IMR-90 (cell line): ENCODE measurements around the gene TLL1. TPM values are rescaled to one million over a fixed set of nuclear protein-coding genes. Genes with fewer than 3 reads are reported as not detected.

Source experiments
- ATAC-seq: fragments of 200-7000 bp; cut with Tn5 transposase; 2 replicates; pipeline ENCODE4 v1.9.1; 2020; ENCODE audit warnings: low read depth, mild to moderate bottlenecking, moderate library complexity
- BruUV-seq: library from RNA; stranded (reverse); fragments of 400-500 nt; replicated peaks from 2 replicates; lab custom pipeline; 2021; lab: Mats Ljungman, UMichigan
- CTCF ChIA-PET: fragments of 300-600 bp; formaldehyde crosslinking; extraction: SDS; loops from one replicate; lab custom pipeline; 2021; ENCODE audit warnings: antibody characterized with exemption; lab: Yijun Ruan, JAX
- POLR2A ChIA-PET: fragments of 300-600 bp; sonication (Branson Sonifier 250); formaldehyde crosslinking; loops from one replicate; lab custom pipeline; 2022; ENCODE audit warnings: antibody characterized with exemption; ENCODE audit not compliant: unreplicated experiment; lab: Charles Lee
- DNase-seq: peaks from one replicate; pipeline ENCODE4 v3.0.0; 2013
- H2AFZ ChIP-seq: replicated peaks from 2 replicates; pipeline ENCODE3; 2013; ENCODE audit warnings: low read length, mild to moderate bottlenecking; ENCODE audit not compliant: poor library complexity
- H2AK5ac ChIP-seq: 2 replicates; pipeline ENCODE4 v1.6.1; 2013; ENCODE audit warnings: low read depth, low read length, inconsistent platforms
- H2AK9ac ChIP-seq: replicated peaks from 2 replicates; pipeline ENCODE3; 2013; ENCODE audit warnings: mild to moderate bottlenecking, low read depth, low read length, moderate library complexity; ENCODE audit not compliant: poor library complexity
- H2BK120ac ChIP-seq: 2 replicates; pipeline ENCODE4 v1.6.1; 2013; ENCODE audit warnings: low read depth, low read length, inconsistent platforms
- H2BK15ac ChIP-seq: 3 replicates; pipeline ENCODE4 v1.6.1; 2013; ENCODE audit warnings: low read depth, low read length, inconsistent platforms
- H2BK20ac ChIP-seq: 2 replicates; pipeline ENCODE4 v1.6.1; 2013; ENCODE audit warnings: low read depth, mild to moderate bottlenecking, inconsistent platforms, low read length, moderate library complexity
- H2BK5ac ChIP-seq: 2 replicates; pipeline ENCODE4 v1.6.1; 2013; ENCODE audit warnings: mild to moderate bottlenecking, low read depth, low read length, inconsistent platforms; ENCODE audit not compliant: poor library complexity, severe bottlenecking
- H3K14ac ChIP-seq: replicated peaks from 2 replicates; pipeline ENCODE4 v1.6.1; 2013; ENCODE audit warnings: low read depth, low read length, inconsistent platforms
- H3K18ac ChIP-seq: 2 replicates; pipeline ENCODE4 v1.6.1; 2013; ENCODE audit warnings: low read depth, low read length, control low read depth
- H3K23ac ChIP-seq: 2 replicates; pipeline ENCODE4 v1.6.1; 2013; ENCODE audit warnings: low read depth, low read length, inconsistent platforms
- H3K27ac ChIP-seq: 2 replicates; pipeline ENCODE4 v1.5.1; 2013; ENCODE audit warnings: mild to moderate bottlenecking, control low read depth, low read length; ENCODE audit not compliant: insufficient read depth
- H3K27me3 ChIP-seq: 2 replicates; pipeline ENCODE4 v1.6.1; 2013; ENCODE audit warnings: low read length; ENCODE audit not compliant: control insufficient read depth, insufficient read depth
- H3K36me3 ChIP-seq: 2 replicates; pipeline ENCODE4 v1.6.1; 2013; ENCODE audit warnings: low read length, mixed read lengths; ENCODE audit not compliant: control insufficient read depth, insufficient read depth
- H3K4ac ChIP-seq: 2 replicates; pipeline ENCODE4 v1.6.1; 2013; ENCODE audit warnings: low read depth, low read length, inconsistent platforms
- H3K4me1 ChIP-seq: 2 replicates; pipeline ENCODE4 v1.6.1; 2013; ENCODE audit warnings: low read length, mixed read lengths; ENCODE audit not compliant: control insufficient read depth, insufficient read depth
- H3K4me2 ChIP-seq: 2 replicates; pipeline ENCODE4 v1.6.1; 2013; ENCODE audit warnings: low read depth, mild to moderate bottlenecking, control low read depth, low read length, moderate library complexity
- H3K4me3 ChIP-seq: 2 replicates; pipeline ENCODE4 v1.5.1; 2013; ENCODE audit warnings: low read depth, mild to moderate bottlenecking, control low read depth, low read length, moderate library complexity; ENCODE audit not compliant: insufficient read depth
- H3K56ac ChIP-seq: 2 replicates; pipeline ENCODE4 v1.6.1; 2013; ENCODE audit warnings: low read length, inconsistent platforms; ENCODE audit not compliant: insufficient read depth; ENCODE audit errors: extremely low read depth
- H3K79me1 ChIP-seq, 2 experiments: 2 replicates each; pipeline ENCODE4 v1.6.1; 2013; ENCODE audit warnings: low read length in 2 of 2, inconsistent platforms in 1 of 2, low read depth in 1 of 2
- H3K9ac ChIP-seq: 2 replicates; pipeline ENCODE4 v1.6.1; 2013; ENCODE audit warnings: low read depth, low read length, control low read depth
- H3K9me1 ChIP-seq: 2 replicates; pipeline ENCODE4 v1.6.1; 2013; ENCODE audit warnings: low read length, inconsistent platforms; ENCODE audit not compliant: insufficient read depth
- H3K9me3 ChIP-seq: 2 replicates; pipeline ENCODE4 v1.6.1; 2013; ENCODE audit warnings: low read length; ENCODE audit not compliant: control insufficient read depth, insufficient read depth
- H4K20me1 ChIP-seq: 2 replicates; pipeline ENCODE4 v1.6.1; 2013; ENCODE audit warnings: low read length, inconsistent platforms; ENCODE audit not compliant: insufficient read depth
- H4K5ac ChIP-seq: 2 replicates; pipeline ENCODE4 v1.6.1; 2013; ENCODE audit warnings: mild to moderate bottlenecking, low read depth, low read length, control low read depth
- H4K8ac ChIP-seq, 2 experiments: 2 replicates each; pipeline ENCODE4 v1.6.1; 2013; ENCODE audit warnings: low read depth in 2 of 2, low read length in 2 of 2, control low read depth in 1 of 2, inconsistent platforms in 1 of 2
- H4K91ac ChIP-seq: 2 replicates; pipeline ENCODE4 v1.6.1; 2013; ENCODE audit warnings: low read depth, low read length, inconsistent platforms; ENCODE audit not compliant: insufficient read depth
- BHLHE40 ChIP-seq: fragments of 150-350 bp; IDR thresholded peaks from 2 replicates; pipeline ENCODE4 v1.6.1; 2016; ENCODE audit warnings: mild to moderate bottlenecking, low read depth, low read length
- CEBPB ChIP-seq: IDR thresholded peaks from 2 replicates; pipeline ENCODE4 v1.6.1; 2012; ENCODE audit warnings: low read depth, low read length, improper control_type of control experiment
- CHD1 ChIP-seq: IDR thresholded peaks from 2 replicates; pipeline ENCODE4 v1.6.1; 2012; ENCODE audit warnings: low read depth, low read length, improper control_type of control experiment
- FOS ChIP-seq: fragments of 150-350 bp; IDR thresholded peaks from 2 replicates; pipeline ENCODE4 v1.6.1; 2016; ENCODE audit warnings: low read depth, low read length
- MAFK ChIP-seq: IDR thresholded peaks from 2 replicates; pipeline ENCODE4 v1.6.1; 2012; ENCODE audit warnings: low read depth, low read length, improper control_type of control experiment
- MAZ ChIP-seq: IDR thresholded peaks from 2 replicates; pipeline ENCODE4 v1.6.1; 2012; ENCODE audit warnings: low read depth, mild to moderate bottlenecking, low read length, improper control_type of control experiment, moderate library complexity, borderline replicate concordance
- MXI1 ChIP-seq: IDR thresholded peaks from 2 replicates; pipeline ENCODE4 v1.6.1; 2012; ENCODE audit warnings: low read depth, mild to moderate bottlenecking, low read length, moderate library complexity, borderline replicate concordance
- NFE2L2 ChIP-seq: fragments of 150-350 bp; IDR thresholded peaks from 2 replicates; pipeline ENCODE4 v1.6.1; 2016; ENCODE audit warnings: low read depth, mild to moderate bottlenecking, low read length
- POLR2A ChIP-seq: IDR thresholded peaks from 2 replicates; pipeline ENCODE4 v1.6.1; 2012; ENCODE audit warnings: mild to moderate bottlenecking, low read depth, low read length
- RAD21 ChIP-seq: IDR thresholded peaks from 2 replicates; pipeline ENCODE4 v1.6.1; 2012; ENCODE audit warnings: low read length, improper control_type of control experiment
- RCOR1 ChIP-seq: IDR thresholded peaks from 2 replicates; pipeline ENCODE4 v1.6.1; 2012; ENCODE audit warnings: mild to moderate bottlenecking, low read length, improper control_type of control experiment; ENCODE audit not compliant: insufficient replicate concordance
- RFX5 ChIP-seq: IDR thresholded peaks from 2 replicates; pipeline ENCODE4 v1.8.0; 2012; ENCODE audit warnings: low read depth, mild to moderate bottlenecking, low read length, moderate library complexity
- SMC3 ChIP-seq: fragments of 150-350 bp; IDR thresholded peaks from 2 replicates; pipeline ENCODE4 v1.6.1; 2016; ENCODE audit warnings: low read depth, mild to moderate bottlenecking, antibody characterized with exemption, low read length, moderate library complexity
- WGBS, 2 experiments: methylation state at CpG; one replicate each; pipeline versions ENCODE4 v1.1.5 to v1.1.7; 2013; ENCODE audit warnings: missing lambda C conversion rate in 2 of 2; ENCODE audit not compliant: insufficient read length in 1 of 2; ENCODE audit errors: extremely low coverage in 2 of 2; 5-methylcytosine and 5-hydroxymethylcytosine counted together
- dilution Hi-C: fragments of 300-500 bp; cut with HindIII; formaldehyde crosslinking; loops from one replicate; pipeline ENCODE4 v1.14.3; 2018; ENCODE audit warnings: low sequenced_read_pairs; ENCODE audit not compliant: unreplicated experiment
- in situ Hi-C: fragments of 300-500 bp; cut with MboI; formaldehyde crosslinking; loops from 3 replicates; pipeline ENCODE4 v1.14.3; 2019; ENCODE audit warnings: low sequenced_read_pairs, inconsistent platforms, mixed read lengths
- intact Hi-C: fragments of 100-400 bp; cut with micrococcal nuclease; formaldehyde crosslinking; loops from 2 replicates; pipeline ENCODE4 v1.10.0; 2022
- polyA plus RNA-seq, 3 experiments: library from polyadenylated mRNA; depleted of rRNA; stranded (reverse); fragments of >200 nt; gene quantifications; 2 replicates each; pipeline ENCODE4 v1.2.3, GENCODE V29; 2012; ENCODE audit warnings: low replicate concordance in 1 of 3
- total RNA-seq: library from RNA; depleted of rRNA; stranded (reverse); fragments of >200 nt; gene quantifications from 2 replicates; pipeline ENCODE4 v1.2.3, GENCODE V29; 2012
- TF ChIP-seq, protein P1 (sequence below): conservative IDR thresholded peaks from 2 replicates; pipeline ENCODE4 v1.5.1; 2012; ENCODE audit warnings: mild to moderate bottlenecking, low read depth, low read length, improper control_type of control experiment
- TF ChIP-seq, protein P2 (sequence below): fragments of 150-350 bp; IDR thresholded peaks from 2 replicates; pipeline ENCODE4 v1.6.1; 2016; ENCODE audit warnings: low read depth, mild to moderate bottlenecking, low read length, moderate library complexity, borderline replicate concordance
- TF ChIP-seq, protein P3 (sequence below): fragments of 150-350 bp; IDR thresholded peaks from 2 replicates; pipeline ENCODE4 v1.6.1; 2017; ENCODE audit warnings: mild to moderate bottlenecking, antibody characterized with exemption, low read length, low read depth

The TLL1 gene
- total and polyA plus RNA-seq, 2 of the 4 experiments (the other 2 are of a cell fraction), result not detected

DNA sequence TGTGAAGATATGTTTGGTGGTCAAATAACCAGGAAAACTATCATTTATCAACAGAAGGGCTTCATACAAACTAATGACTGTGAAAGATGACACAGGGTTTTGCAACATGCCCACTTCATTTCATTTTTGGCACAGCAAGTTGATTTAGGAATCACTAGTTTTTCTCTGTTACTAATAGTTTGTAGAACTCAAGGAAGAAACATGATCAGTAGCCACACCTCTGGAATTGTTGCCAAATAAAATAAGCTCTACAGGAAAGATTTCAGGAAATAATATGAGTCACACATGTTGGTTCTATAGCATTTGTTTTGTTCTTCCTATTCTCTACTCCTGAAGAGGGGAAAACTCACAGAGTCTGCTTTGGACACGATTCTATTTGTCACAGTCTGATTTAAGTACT is 255.4 kb downstream of the TLL1 start:
- Histone ChIP-seq H2BK20ac (no peak overlapping the region), H4K91ac (no peak overlapping the region), H2AK5ac (no peak overlapping the region), H3K79me1 (no peaks in the 10 kb centered on the region), H2BK15ac (no peak overlapping the region), H3K4me3 (no peak overlapping the region), H3K4me1 (no peaks in the 10 kb centered on the region), H3K9ac (no peak overlapping the region), H2AFZ (no peak overlapping the region), H3K18ac (no peak overlapping the region), H2BK120ac (no peak overlapping the region), H3K9me1 (no peaks in the 10 kb centered on the region), H3K4me2 (no peak overlapping the region), H2AK9ac (no peak overlapping the region), H3K23ac (no peak overlapping the region), H3K36me3 (no peaks in the 10 kb centered on the region), H3K9me3 (no peaks in the 10 kb centered on the region; the same call in 1 of the 2 replicates), H3K4ac (no peak overlapping the region), H4K5ac (no peak overlapping the region), H3K27ac (no peak overlapping the region), H4K20me1 (no peaks in the 10 kb centered on the region), H2BK5ac (no peak overlapping the region), H4K8ac (no peak overlapping the region), H3K14ac (no peak overlapping the region), H3K56ac (no peak overlapping the region), H3K27me3 (no peaks in the 10 kb centered on the region)
- no CpG with 5 or more reads among the region's 1 CpG for WGBS, 2 experiments
- no peak for TF ChIP-seq FOS
- no peak for TF ChIP-seq MAFK
- no peak for TF ChIP-seq MAZ
- TF ChIP-seq POLR2A, result no peak
- TF ChIP-seq CEBPB, result no peak
- no peak for TF ChIP-seq BHLHE40
- no peak for TF ChIP-seq RAD21
- no peak for TF ChIP-seq NFE2L2
- TF ChIP-seq RFX5, result no peak
- no peak for TF ChIP-seq MXI1
- no peak for TF ChIP-seq RCOR1
- TF ChIP-seq, protein P1, sequence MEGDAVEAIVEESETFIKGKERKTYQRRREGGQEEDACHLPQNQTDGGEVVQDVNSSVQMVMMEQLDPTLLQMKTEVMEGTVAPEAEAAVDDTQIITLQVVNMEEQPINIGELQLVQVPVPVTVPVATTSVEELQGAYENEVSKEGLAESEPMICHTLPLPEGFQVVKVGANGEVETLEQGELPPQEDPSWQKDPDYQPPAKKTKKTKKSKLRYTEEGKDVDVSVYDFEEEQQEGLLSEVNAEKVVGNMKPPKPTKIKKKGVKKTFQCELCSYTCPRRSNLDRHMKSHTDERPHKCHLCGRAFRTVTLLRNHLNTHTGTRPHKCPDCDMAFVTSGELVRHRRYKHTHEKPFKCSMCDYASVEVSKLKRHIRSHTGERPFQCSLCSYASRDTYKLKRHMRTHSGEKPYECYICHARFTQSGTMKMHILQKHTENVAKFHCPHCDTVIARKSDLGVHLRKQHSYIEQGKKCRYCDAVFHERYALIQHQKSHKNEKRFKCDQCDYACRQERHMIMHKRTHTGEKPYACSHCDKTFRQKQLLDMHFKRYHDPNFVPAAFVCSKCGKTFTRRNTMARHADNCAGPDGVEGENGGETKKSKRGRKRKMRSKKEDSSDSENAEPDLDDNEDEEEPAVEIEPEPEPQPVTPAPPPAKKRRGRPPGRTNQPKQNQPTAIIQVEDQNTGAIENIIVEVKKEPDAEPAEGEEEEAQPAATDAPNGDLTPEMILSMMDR, result no peak
- no peak for TF ChIP-seq SMC3
- TF ChIP-seq, protein P2, sequence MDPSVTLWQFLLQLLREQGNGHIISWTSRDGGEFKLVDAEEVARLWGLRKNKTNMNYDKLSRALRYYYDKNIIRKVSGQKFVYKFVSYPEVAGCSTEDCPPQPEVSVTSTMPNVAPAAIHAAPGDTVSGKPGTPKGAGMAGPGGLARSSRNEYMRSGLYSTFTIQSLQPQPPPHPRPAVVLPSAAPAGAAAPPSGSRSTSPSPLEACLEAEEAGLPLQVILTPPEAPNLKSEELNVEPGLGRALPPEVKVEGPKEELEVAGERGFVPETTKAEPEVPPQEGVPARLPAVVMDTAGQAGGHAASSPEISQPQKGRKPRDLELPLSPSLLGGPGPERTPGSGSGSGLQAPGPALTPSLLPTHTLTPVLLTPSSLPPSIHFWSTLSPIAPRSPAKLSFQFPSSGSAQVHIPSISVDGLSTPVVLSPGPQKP, result no peak
- TF ChIP-seq, protein P3, sequence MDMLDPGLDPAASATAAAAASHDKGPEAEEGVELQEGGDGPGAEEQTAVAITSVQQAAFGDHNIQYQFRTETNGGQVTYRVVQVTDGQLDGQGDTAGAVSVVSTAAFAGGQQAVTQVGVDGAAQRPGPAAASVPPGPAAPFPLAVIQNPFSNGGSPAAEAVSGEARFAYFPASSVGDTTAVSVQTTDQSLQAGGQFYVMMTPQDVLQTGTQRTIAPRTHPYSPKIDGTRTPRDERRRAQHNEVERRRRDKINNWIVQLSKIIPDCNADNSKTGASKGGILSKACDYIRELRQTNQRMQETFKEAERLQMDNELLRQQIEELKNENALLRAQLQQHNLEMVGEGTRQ, result no peak
- TF ChIP-seq CHD1, result no peak
- no TSS peak for BruUV-seq
- intact Hi-C loops, result no loop called here
- DNase-seq, result no peak
- dilution Hi-C loops, result no loop called here
- ChIA-PET POLR2A (no interaction called here), CTCF (no interaction called here)
- no peak for ATAC-seq
- in situ Hi-C loops, result no loop called here
